ENCODE data around the gene DPM1. TPM values are rescaled to one million over a fixed set of nuclear protein-coding genes. Genes with fewer than 3 reads are reported as not detected.

Gene DPM1
- total RNA-seq, 4 donors from 2014 or later, result 39.0 to 62.0 (median 49.6) TPM

GRCh38 chr20:50931306-50932015 is 26.9 kb downstream of the DPM1 start, which contains the start of gene ADNP:
ADNP (minus strand) TSS chr20:50931437; CDS start chr20:50903996, 27,441 bp downstream.
- ATAC-seq (ENCODE audit: low FRiP score), result peak; percentile 93
- peak in 2 of 3 donors; percentile 9 to 41 for TF ChIP-seq CTCF (IDR thresholded peaks at IDR 0.05)
- peak; percentile 92 for DNase-seq (ENCODE audit: low spot score)

- DNase-seq (ENCODE audit: low spot score) (no peak), ATAC-seq (ENCODE audit: low FRiP score) (peak; percentile 6)
- no peak for TF ChIP-seq CTCF (IDR thresholded peaks at IDR 0.05)
Measured at GRCh38 chr20:50930976-50931305, 27.4 kb downstream of the DPM1 start.

- DNase-seq (ENCODE audit: low spot score), result no peak
- peak; percentile 12 for ATAC-seq (ENCODE audit: low FRiP score)
- no peak for TF ChIP-seq CTCF (IDR thresholded peaks at IDR 0.05)
Measured at GRCh38 chr20:50930139-50930975, 28.0 kb downstream of the DPM1 start.

- DNase-seq (ENCODE audit: low spot score), result peak; percentile 73
- peak in 2 of 3 donors; percentile 15 to 66 for TF ChIP-seq CTCF (IDR thresholded peaks at IDR 0.05)
Measured at GRCh38 chr20:50929299-50930138, 28.8 kb downstream of the DPM1 start.

GRCh38 chr20:50928469-50928868 is 29.9 kb downstream of the DPM1 start:
- DNase-seq (ENCODE audit: low spot score) (no peak), ATAC-seq (ENCODE audit: low FRiP score) (no peak)
- no peak for TF ChIP-seq CTCF (IDR thresholded peaks at IDR 0.05)

More at GRCh38 chr20:50929299-50930138, 28.8 kb downstream of the DPM1 start:
- peak; percentile 69 for ATAC-seq (ENCODE audit: low FRiP score)

GRCh38 chr20:50926530-50926929 is 31.8 kb downstream of the DPM1 start:
- no peak for TF ChIP-seq CTCF (IDR thresholded peaks at IDR 0.05)
- DNase-seq (ENCODE audit: low spot score), result no peak
- ATAC-seq (ENCODE audit: low FRiP score), result no peak
